Limb (tissue), 2 donors: Measurements from ENCODE around the gene AAGAB.

Experiments used
- DNase-seq, 2 donors: peaks; one replicate each; pipeline ENCODE4 v3.0.0-alpha.2; 2016; ENCODE audit errors: extremely low spot score in 2 of 2

The AAGAB gene

DNA sequence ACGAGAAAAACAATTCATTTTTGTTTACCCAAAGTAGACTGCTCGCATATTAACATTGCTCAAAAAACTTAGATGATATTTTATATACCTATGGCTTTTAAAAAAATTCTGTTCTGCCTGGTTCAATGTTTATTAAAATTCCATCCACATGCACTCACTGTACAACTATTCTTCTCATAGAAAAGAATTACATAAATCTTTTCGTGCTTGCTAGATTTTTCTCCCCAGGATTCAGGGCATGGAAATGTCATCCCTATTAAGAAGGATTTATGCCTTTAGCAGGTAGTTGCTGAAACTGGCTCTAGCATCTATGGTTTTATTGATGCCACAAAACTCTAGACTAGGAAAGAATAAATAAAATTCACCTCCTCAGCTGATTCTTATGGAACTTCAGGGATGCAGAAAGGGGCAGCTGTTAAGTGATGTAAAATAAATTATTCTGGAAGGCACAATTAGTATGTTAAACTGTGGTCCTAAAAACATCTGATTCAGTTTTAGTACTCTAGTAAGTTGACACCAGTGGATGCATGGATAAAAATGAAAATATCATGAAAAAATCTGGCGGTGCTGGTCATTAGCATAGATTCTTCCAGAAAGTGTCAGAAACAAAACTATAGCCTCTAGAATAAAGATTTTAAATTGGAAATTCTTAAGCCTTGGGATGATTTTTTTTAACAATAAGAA, 41.6 kb downstream of the AAGAB start:
- no peak for DNase-seq

- no peak for DNase-seq
These were observed 43.8 kb downstream of the AAGAB start for GRCh38 chr15:67210555-67211168.

- DNase-seq: no peak
These were observed 46.1 kb downstream of the AAGAB start for GRCh38 chr15:67208396-67208795.

DNA sequence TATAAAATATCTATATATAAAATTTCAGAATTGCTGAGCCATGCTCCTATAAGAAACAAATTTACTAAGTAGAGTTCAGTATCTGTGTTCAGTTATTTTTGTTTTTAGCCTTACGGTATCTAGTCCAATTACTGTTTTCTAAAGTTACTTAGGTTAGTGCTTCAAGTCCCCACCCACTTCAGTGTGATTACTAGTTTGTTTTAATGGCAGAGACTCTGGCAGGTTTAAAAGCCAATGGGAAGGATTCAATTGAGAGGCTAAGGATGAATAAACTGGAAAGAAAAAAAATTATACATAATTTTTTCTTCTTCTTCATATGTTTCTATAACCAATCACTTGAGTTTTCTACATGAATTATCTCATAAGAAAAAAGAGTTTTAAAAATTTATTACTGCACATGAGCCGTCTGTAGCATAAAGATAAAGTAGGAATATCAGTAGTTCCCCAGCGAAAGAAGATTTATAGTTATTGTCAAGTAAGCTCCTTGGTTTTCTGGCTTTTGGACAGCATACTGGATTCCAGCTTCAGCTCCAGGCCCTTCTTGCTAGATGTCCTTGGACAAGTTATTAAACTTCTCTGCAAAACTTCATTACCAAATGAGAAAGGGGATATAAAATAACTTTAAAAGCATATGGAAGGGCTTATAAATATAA, 46.8 kb downstream of the AAGAB start:
- no peak for DNase-seq

- no peak for DNase-seq
These were observed 51.5 kb downstream of the AAGAB start for GRCh38 chr15:67202991-67203390.

GRCh38 chr15:67202091-67202490, 52.4 kb downstream of the AAGAB start:
- no peak for DNase-seq

- no peak for DNase-seq
These were observed 53.3 kb downstream of the AAGAB start for GRCh38 chr15:67201136-67201535.

DNA sequence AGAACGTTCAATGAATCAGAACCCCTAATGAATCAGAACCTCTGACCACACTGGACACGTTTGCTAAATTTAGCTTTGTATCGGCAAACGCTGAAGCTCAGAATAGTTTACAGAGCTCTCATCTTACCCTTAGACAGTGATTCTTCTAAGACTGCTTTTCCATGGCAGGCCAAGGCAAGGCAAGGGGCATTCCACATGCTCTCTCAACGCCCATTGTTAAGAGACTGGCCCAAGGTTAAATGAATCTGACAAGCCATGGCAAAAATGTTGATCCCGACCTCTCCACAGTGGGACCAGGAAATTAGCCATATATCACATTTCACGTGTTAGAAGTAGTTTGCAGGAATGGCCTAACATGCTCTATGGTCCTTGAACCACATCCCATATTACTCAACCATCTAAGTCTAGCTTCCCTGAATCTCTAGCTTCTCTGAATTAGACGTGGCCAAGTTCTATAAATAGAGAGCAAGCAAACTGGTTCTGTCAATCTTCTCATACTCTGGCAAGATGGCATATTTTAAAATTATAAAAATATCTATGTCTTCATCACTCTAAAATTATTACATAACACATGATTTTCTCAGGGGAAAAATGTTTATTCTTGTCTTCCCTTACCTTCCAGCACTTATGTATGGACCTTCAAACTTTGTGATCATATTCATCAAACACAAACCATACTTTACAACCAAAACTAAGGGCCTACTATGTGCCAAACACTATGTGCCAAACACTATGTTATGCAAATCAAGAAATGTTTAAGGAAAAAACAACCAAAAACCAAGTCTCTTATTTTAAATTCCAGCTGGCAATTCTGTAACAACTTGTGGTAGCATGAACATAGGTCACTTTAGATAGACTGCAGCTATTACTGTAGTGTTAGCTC, 54.3 kb downstream of the AAGAB start:
- no peak for DNase-seq

DNA sequence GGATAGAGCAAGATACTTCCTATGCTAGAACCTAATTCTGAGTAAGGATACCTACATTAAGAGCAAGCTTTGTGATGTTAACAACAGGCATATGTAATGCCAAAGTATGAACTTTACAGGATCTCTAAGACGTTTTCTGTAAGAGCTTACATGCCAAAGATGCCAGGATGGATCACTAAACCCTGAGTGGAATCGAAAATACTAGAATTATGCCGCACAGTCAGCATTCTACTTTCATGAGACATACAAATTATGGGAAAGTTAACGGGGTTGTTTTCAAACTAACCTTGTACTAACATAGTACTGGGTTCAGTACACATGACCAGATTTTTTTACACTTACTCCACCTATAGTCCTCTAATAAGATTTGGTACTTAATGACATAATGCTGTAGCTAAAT, 55.1 kb downstream of the AAGAB start:
- no peak for DNase-seq

- DNase-seq: peak in 1 of 2 donors; percentile 21
These were observed 56.2 kb downstream of the AAGAB start for GRCh38 chr15:67198157-67198754.

DNA sequence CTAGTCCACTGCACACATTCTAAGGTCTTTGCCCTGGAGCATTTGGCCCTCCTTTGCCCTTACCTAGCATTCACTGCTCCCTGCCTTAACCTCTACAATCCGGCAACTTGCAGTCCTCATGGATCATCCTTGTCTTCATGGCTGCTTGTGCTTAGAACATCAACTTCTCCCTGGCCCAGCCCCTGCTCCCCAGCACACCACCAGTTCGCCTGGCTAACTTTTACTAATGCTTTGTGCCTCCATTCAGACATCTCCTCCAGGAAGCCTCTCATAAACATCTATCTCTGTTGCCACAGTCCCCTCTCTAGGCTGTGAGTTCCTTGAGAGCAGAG, 57.1 kb downstream of the AAGAB start:
- DNase-seq: no peak

- peak in 1 of 2 donors; percentile 26 for DNase-seq
These were observed 57.6 kb downstream of the AAGAB start for GRCh38 chr15:67196672-67197363.

GRCh38 chr15:67196222-67196621, 58.2 kb downstream of the AAGAB start:
- DNase-seq: no peak

- no peak for DNase-seq
These were observed 59.2 kb downstream of the AAGAB start for GRCh38 chr15:67195305-67195704.

- DNase-seq: peak in 1 of 2 donors; percentile 34
These were observed 60.0 kb downstream of the AAGAB start for GRCh38 chr15:67194171-67195114.

- peak in 1 of 2 donors; percentile 56 for DNase-seq
These were observed 61.1 kb downstream of the AAGAB start for GRCh38 chr15:67193223-67193990.

DNA sequence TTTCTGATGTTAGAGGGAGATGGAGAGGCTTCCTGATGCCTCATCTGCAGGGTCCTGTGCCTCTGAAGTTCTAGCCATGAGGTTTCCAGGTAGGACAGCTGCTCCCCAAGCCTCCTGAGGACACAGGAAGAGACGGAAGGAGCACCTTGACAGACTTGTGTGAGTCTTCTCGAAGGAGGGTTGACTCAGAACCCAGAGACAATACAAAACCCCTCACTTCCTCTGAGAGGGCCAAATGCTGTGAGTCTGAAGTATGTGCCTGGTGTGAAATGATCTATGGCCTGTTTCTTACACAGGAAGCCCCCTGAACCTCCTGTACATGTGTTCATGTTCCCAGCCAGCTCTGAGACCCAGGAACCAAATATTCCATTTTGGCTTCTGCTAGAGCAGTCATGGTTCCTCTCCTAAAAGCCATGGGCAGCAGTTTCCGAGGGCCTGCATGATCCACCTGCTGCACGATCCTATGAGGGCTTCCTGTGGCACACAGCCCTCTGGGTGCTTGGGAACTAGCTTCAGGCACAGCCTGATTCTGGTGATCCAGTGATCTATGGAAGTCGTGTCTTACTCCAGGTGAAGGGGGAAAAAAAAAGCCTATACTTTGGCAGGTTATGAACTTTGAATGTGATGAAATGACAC, 62.2 kb downstream of the AAGAB start:
- DNase-seq: no peak

- no peak for DNase-seq
These were observed 63.6 kb downstream of the AAGAB start for GRCh38 chr15:67190813-67191212.

DNA sequence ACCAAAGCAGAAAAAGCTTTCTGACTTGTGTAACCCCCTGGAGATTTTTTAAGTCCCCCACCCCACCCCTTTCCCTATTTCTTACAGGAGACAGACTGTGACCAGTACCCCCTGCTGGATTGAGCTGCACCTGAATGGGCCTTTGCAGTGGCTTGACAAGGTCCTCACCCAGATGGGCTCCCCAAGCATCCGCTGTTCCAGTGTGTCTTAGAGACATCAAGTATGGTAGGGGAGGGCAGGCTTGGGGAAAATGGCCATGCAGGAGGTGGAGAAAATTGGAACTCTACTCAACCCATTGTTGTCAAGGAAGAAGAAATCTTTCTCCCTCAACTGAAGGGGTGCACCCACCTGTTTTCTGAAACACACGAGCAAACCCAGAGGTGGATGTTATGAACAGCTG, 64.1 kb downstream of the AAGAB start:
- no peak for DNase-seq
